ENCODE results near the gene ARHGAP6. TPM values are rescaled to one million over a fixed set of nuclear protein-coding genes. Genes with fewer than 3 reads are reported as not detected.

ARHGAP6 gene
- total and polyA plus RNA-seq, 9 of the 15 experiments (the other 6 are each of a cell fraction or from before 2014, with no cell fraction given): 12.5 to 63.6 (median 41.8) TPM

- TF ChIP-seq STAT6 (CRISPR knock-in tag; IDR thresholded peaks at IDR 0.05) (no peak), CHCHD3 (CRISPR knock-in tag; IDR thresholded peaks at IDR 0.05) (no peak), TRIM28 (IDR thresholded peaks at IDR 0.05) (no peak), SETDB1 (IDR thresholded peaks at IDR 0.05; ENCODE audit: low read length) (no peak), BACH1 (tag; IDR thresholded peaks at IDR 0.05) (no peak), TEAD1 (CRISPR knock-in tag; IDR thresholded peaks at IDR 0.05) (no peak), CBX8 (IDR thresholded peaks at IDR 0.05; ENCODE audit: borderline replicate concordance, extremely low read depth, low read depth, low read length, poor library complexity, severe bottlenecking) (no peak), LCOR (CRISPR knock-in tag; IDR thresholded peaks at IDR 0.05) (no peak), NFIC (IDR thresholded peaks at IDR 0.05) (no peak), RCOR1 (IDR thresholded peaks at IDR 0.05; ENCODE audit: borderline replicate concordance in 1 of 2, low read depth in 2 of 2, low read length in 2 of 2) (peak in 1 of 2 experiments; percentile 11; a peak in 1 of 4 replicates), CBFA2T3 (IDR thresholded peaks at IDR 0.05) (peak; percentile 68), MECOM (CRISPR knock-in tag; IDR thresholded peaks at IDR 0.05) (no peak), PREB (CRISPR knock-in tag; IDR thresholded peaks at IDR 0.05) (no peak), MCM7 (IDR thresholded peaks at IDR 0.05) (no peak), BDP1 (IDR thresholded peaks at IDR 0.05; ENCODE audit: insufficient read depth, insufficient read length) (no peak), ZBTB5 (IDR thresholded peaks at IDR 0.05) (no peak), EGR1 (conservative IDR thresholded peaks at IDR 0.05) (no peak), CBX5 (IDR thresholded peaks at IDR 0.05; ENCODE audit: borderline replicate concordance, low read depth) (no peak)
Measured at GRCh38 chrX:11272863-11273262, 392.9 kb downstream of the ARHGAP6 start (continued).
